Gastrocnemius medialis (tissue), 4 donors: Measurements from ENCODE around the gene GADD45GIP1. TPM values are rescaled to one million over a fixed set of nuclear protein-coding genes. Genes with fewer than 3 reads are reported as not detected.
A peak's percentile ranks its signal among the peaks of the same experiment; 100 is the strongest.
"Not testable (repeated sequence)": the region's sequence is repeated elsewhere in the genome, so short reads cannot be mapped to it uniquely, and the experiment has no call there.

ENCODE experiments used
- ATAC-seq, 2 donors: fragments of 150-250 bp; one replicate each; pipeline ENCODE4 v1.9.1; 2016
- DNase-seq, 2 donors: peaks; one replicate each; pipeline ENCODE4 v3.0.0-alpha.2; 2019
- H3K27ac ChIP-seq, 4 donors: fragments of 200-600 bp; sonication (generic); 1 replicate in 1 of 4; 2 replicates in 3 of 4; pipeline ENCODE4 v1.5.1; 2016 to 2018; ENCODE audit warnings: mild to moderate bottlenecking in 2 of 4, moderate library complexity in 1 of 4
- H3K27me3 ChIP-seq, 3 donors: fragments of 200-600 bp; sonication (generic) in 2 of 3; 1 replicate in 1 of 3; 2 replicates in 2 of 3; pipeline versions ENCODE4 v1.5.1 to v1.6.0; 2016 to 2019; ENCODE audit warnings: mild to moderate bottlenecking in 1 of 3, moderate library complexity in 1 of 3
- H3K36me3 ChIP-seq, 2 donors: fragments of 200-600 bp; sonication (generic) in 1 of 2; one replicate each; pipeline ENCODE4 v1.5.1; 2017 to 2018
- H3K4me1 ChIP-seq, 2 donors: fragments of 200-600 bp; sonication (generic) in 1 of 2; one replicate each; pipeline ENCODE4 v1.5.1; 2016 to 2017; ENCODE audit warnings: mild to moderate bottlenecking in 2 of 2
- H3K4me3 ChIP-seq, 4 donors: fragments of 200-600 bp; sonication (generic) in 3 of 4; 1 replicate in 1 of 4; 2 replicates in 3 of 4; pipeline ENCODE4 v1.5.1; 2016 to 2019; ENCODE audit warnings: mild to moderate bottlenecking in 2 of 4
- H3K9me3 ChIP-seq, 3 donors: fragments of 200-600 bp; sonication (generic) in 2 of 3; 1 replicate in 1 of 3; 2 replicates in 2 of 3; pipeline ENCODE4 v1.5.1; 2016 to 2019
- CTCF ChIP-seq, 5 experiments: fragments of 450-650 bp in 3 of 5; fragments of 200-600 bp in 2 of 5; sonication (generic) in 2 of 5; IDR thresholded peaks in 4 of 5; conservative IDR thresholded peaks in 1 of 5; 1 replicate in 4 of 5; 2 replicates in 1 of 5; pipeline ENCODE4 v1.5.1; 2016 to 2019; ENCODE audit warnings: antibody characterized with exemption in 5 of 5, mild to moderate bottlenecking in 3 of 5, moderate library complexity in 3 of 5
- POLR2A ChIP-seq, 2 donors: fragments of 450-650 bp; IDR thresholded peaks; one replicate each; pipeline ENCODE4 v1.6.1; 2017; ENCODE audit warnings: antibody characterized with exemption in 2 of 2, mild to moderate bottlenecking in 2 of 2, moderate library complexity in 2 of 2
- in situ Hi-C, 4 donors: fragments of 200-750 bp; cut with MboI; loops; one replicate each; pipeline versions ENCODE4 v1.15.0 to v1.8.0; 2017; ENCODE audit warnings: low sequenced_read_pairs in 4 of 4
- intact Hi-C: fragments of 100-400 bp; cut with DNase I; formaldehyde crosslinking; loops from one replicate; pipeline ENCODE4 v1.15.1; 2023; ENCODE audit warnings: low total_unique reads
- total RNA-seq, 4 donors: library from RNA; depleted of rRNA; stranded (reverse); fragments of >200 nt; gene quantifications; one replicate each; pipeline versions ENCODE4 v1.1.0 to v1.2.3, GENCODE V29; 2016

The GADD45GIP1 gene
- total RNA-seq, 4 donors from 2014 or later = 50.7 to 71.0 (median 61.4) TPM

- intact Hi-C loops = no loop called here
- no peaks in the 10 kb centered on the region for H3K9me3 ChIP-seq
- ATAC-seq (no peak), DNase-seq (no peak)
- no peak overlapping the region for H3K27ac ChIP-seq
- no peaks in the 10 kb centered on the region for H3K27me3 ChIP-seq
- no peak overlapping the region for H3K4me3 ChIP-seq
- TF ChIP-seq POLR2A (IDR thresholded peaks at IDR 0.05) (no peak), CTCF (IDR thresholded peaks at IDR 0.05 in 4 of 5, conservative IDR thresholded peaks at IDR 0.05 in 1 of 5) (no peak)
- H3K36me3 ChIP-seq = no peaks in the 10 kb centered on the region
- peaks cover 19 to 20% of the 10 kb centered on the region in 2 donors for H3K4me1 ChIP-seq
- in situ Hi-C loops = loop anchor here in 1 of 4 donors (25.0 kb wide), 1 partner anchor 303 kb away; no protein-coding TSS in a partner anchor
These were observed 2.5 kb upstream of the GADD45GIP1 start for GRCh38 chr19:12959481-12959880.

GRCh38 chr19:12957389-12957952 is 448 bp upstream of the GADD45GIP1 start:
- H3K27me3 ChIP-seq, H3K9me3 ChIP-seq, intact Hi-C loops, DNase-seq: not testable (repeated sequence)
- peak in 1 of 2 donors; percentile 6 for TF ChIP-seq POLR2A (IDR thresholded peaks at IDR 0.05)
- peak in 1 of 2 donors; percentile 14 for ATAC-seq
- Histone ChIP-seq H3K4me1 (peaks cover 34 to 38% of the 10 kb centered on the region in 2 donors), H3K4me3 (peak overlapping the region; percentile 82 to 95 (median 91)), H3K36me3 (peaks cover 0 to 20% of the 10 kb centered on the region in 2 donors), H3K27ac (peak overlapping the region; percentile 92 to 96 (median 94))
- in situ Hi-C loops = loop anchor here in 1 of 4 donors (25.0 kb wide), 1 partner anchor 305 kb away; no protein-coding TSS in a partner anchor

GRCh38 chr19:12955996-12956395 is 1.0 kb downstream of the GADD45GIP1 start:
- H3K27me3 ChIP-seq = no peaks in the 10 kb centered on the region
- H3K27ac ChIP-seq = peak overlapping the region; percentile 92 to 96 (median 94)
- H3K4me1 ChIP-seq = peaks cover 38 to 39% of the 10 kb centered on the region in 2 donors
- intact Hi-C loops = no loop called here
- TF ChIP-seq CTCF (IDR thresholded peaks at IDR 0.05 in 4 of 5, conservative IDR thresholded peaks at IDR 0.05 in 1 of 5) (no peak), POLR2A (IDR thresholded peaks at IDR 0.05) (no peak)
- in situ Hi-C loops = loop anchor here in 1 of 4 donors (25.0 kb wide), 1 partner anchor 306 kb away; no protein-coding TSS in a partner anchor
- H3K36me3 ChIP-seq = peaks cover 0 to 30% of the 10 kb centered on the region in 2 donors
- H3K4me3 ChIP-seq = peak overlapping the region; percentile 82 to 95 (median 91)
- ATAC-seq = no peak
- no peak for DNase-seq
- H3K9me3 ChIP-seq = no peaks in the 10 kb centered on the region

GRCh38 chr19:12955575-12955974 is 1.4 kb downstream of the GADD45GIP1 start:
- in situ Hi-C loops = loop anchor here in 1 of 4 donors (25.0 kb wide), 1 partner anchor 307 kb away; no protein-coding TSS in a partner anchor
- H3K9me3 ChIP-seq, H3K27me3 ChIP-seq, DNase-seq, intact Hi-C loops, ATAC-seq: not testable (repeated sequence)
- Histone ChIP-seq H3K36me3 (peaks cover 0 to 34% of the 10 kb centered on the region in 2 donors), H3K4me3 (peak overlapping the region in 3 of 4 donors; percentile 89 to 95 (median 93)), H3K27ac (peak overlapping the region; percentile 92 to 96 (median 94)), H3K4me1 (peaks cover 38 to 39% of the 10 kb centered on the region in 2 donors)

GRCh38 chr19:12954612-12954962 is 2.4 kb downstream of the GADD45GIP1 start:
- no peaks in the 10 kb centered on the region for H3K9me3 ChIP-seq
- intact Hi-C loops (no loop called here), in situ Hi-C loops (loop anchor here in 1 of 4 donors (25.0 kb wide), 1 partner anchor 308 kb away; no protein-coding TSS in a partner anchor)
- TF ChIP-seq CTCF (IDR thresholded peaks at IDR 0.05 in 4 of 5, conservative IDR thresholded peaks at IDR 0.05 in 1 of 5) (no peak), POLR2A (IDR thresholded peaks at IDR 0.05) (no peak)
- H3K36me3 ChIP-seq = peaks cover 0 to 44% of the 10 kb centered on the region in 2 donors
- peaks cover 43 to 45% of the 10 kb centered on the region in 2 donors for H3K4me1 ChIP-seq
- peak overlapping the region; percentile 92 to 96 (median 94) for H3K27ac ChIP-seq
- ATAC-seq (no peak), DNase-seq (no peak)
- no peak overlapping the region for H3K4me3 ChIP-seq
- H3K27me3 ChIP-seq = no peaks in the 10 kb centered on the region
